ENCODE data around the gene METTL13. TPM values are rescaled to one million over a fixed set of nuclear protein-coding genes. Genes with fewer than 3 reads are reported as not detected.

METTL13 gene
- total RNA-seq, 1 donor from 2014 or later: 19.5 TPM

DNA sequence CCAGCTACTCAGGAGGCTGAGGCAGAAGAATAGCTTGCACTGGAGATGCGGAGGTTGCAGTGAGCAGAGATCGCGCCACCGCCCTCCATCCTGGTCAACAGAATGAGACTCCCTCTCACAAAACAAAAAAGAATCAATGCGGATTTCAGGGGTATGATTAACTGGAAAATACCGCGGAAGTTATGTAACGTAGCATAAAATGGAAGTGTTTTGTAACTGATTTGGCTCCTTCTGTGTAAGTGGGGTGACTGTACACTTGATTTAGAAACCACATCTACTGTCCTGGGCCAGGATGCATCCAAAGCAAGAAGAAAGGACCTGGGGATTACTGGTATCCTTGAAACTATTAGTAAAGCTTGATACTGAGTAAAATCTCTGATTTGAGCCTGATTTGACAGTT is 36.5 kb upstream of the METTL13 start:
- H3K27me3 Mint-ChIP-seq (ENCODE audit: insufficient read depth, low read depth): no peaks in the 10 kb centered on the region

DNA sequence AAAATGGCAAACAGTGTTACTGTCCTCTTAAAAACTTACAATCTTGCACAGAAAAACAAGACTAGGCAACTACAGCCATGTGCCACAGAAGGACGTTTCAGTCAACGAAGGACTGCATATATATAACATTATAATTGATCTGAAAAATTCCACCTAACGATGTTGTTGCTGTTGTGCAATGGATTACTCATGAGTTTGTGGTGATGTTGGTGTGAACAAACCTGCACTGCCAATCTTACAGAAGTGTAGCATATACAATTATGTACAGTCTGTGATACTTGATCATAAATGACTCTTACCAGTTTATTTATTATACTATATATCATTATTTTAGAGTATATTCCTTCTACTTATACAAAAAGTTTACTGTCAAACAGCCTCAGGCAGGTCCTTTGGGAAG is 32.8 kb upstream of the METTL13 start:
- TF ChIP-seq EZH2 (IDR thresholded peaks at IDR 0.05) (no peak), EZH2phosphoT487 (IDR thresholded peaks at IDR 0.05) (no peak)
- TF ChIP-seq, protein P1, sequence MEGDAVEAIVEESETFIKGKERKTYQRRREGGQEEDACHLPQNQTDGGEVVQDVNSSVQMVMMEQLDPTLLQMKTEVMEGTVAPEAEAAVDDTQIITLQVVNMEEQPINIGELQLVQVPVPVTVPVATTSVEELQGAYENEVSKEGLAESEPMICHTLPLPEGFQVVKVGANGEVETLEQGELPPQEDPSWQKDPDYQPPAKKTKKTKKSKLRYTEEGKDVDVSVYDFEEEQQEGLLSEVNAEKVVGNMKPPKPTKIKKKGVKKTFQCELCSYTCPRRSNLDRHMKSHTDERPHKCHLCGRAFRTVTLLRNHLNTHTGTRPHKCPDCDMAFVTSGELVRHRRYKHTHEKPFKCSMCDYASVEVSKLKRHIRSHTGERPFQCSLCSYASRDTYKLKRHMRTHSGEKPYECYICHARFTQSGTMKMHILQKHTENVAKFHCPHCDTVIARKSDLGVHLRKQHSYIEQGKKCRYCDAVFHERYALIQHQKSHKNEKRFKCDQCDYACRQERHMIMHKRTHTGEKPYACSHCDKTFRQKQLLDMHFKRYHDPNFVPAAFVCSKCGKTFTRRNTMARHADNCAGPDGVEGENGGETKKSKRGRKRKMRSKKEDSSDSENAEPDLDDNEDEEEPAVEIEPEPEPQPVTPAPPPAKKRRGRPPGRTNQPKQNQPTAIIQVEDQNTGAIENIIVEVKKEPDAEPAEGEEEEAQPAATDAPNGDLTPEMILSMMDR (IDR thresholded peaks at IDR 0.05): no peak
- Histone ChIP-seq H3K27me3 (no peaks in the 10 kb centered on the region), H4K20me1 (ENCODE audit: low read depth) (no peaks in the 10 kb centered on the region), H3K4me3 (no peak overlapping the region), H3K9ac (no peak overlapping the region), H3F3A (ENCODE audit: low read depth) (no peaks in the 10 kb centered on the region), H3K4me2 (no peak overlapping the region), H2AFZ (replicated peaks) (no peak overlapping the region), H3K36me3 (no peaks in the 10 kb centered on the region), H3K4me1 (peaks cover under 1% of the 10 kb centered on the region), H3K27ac (no peak overlapping the region), H3K9me3 (ENCODE audit: low read depth) (no peaks in the 10 kb centered on the region), H3K79me2 (ENCODE audit: low read depth) (no peaks in the 10 kb centered on the region)
- Mint-ChIP-seq H3K4me1 (peaks cover 4% of the 10 kb centered on the region), H3K27ac (no peak overlapping the region), H3K4me3 (no peak overlapping the region), H3K36me3 (no peaks in the 10 kb centered on the region), H3K9me3 (no peaks in the 10 kb centered on the region), H3K27me3 (ENCODE audit: insufficient read depth, low read depth) (no peaks in the 10 kb centered on the region)
- DNase-seq (ENCODE audit: low spot score): no peak

More for the DNA sequence above, 36.5 kb upstream of the METTL13 start:
- H3K4me2 ChIP-seq: no peak overlapping the region
- H3K4me3 ChIP-seq: no peak overlapping the region
- H4K20me1 ChIP-seq (ENCODE audit: low read depth): no peaks in the 10 kb centered on the region
- no peak overlapping the region for H3K4me3 Mint-ChIP-seq
- no peaks in the 10 kb centered on the region for H3K9me3 Mint-ChIP-seq
- no peaks in the 10 kb centered on the region for H3K27me3 ChIP-seq
- no peak overlapping the region for H2AFZ ChIP-seq (replicated peaks)
- H3K4me1 Mint-ChIP-seq: peaks cover 24% of the 10 kb centered on the region
- peaks cover 19% of the 10 kb centered on the region for H3K4me1 ChIP-seq
- H3F3A ChIP-seq (ENCODE audit: low read depth): peaks cover 18% of the 10 kb centered on the region
- no peak overlapping the region for H3K27ac Mint-ChIP-seq
- TF ChIP-seq EZH2 (IDR thresholded peaks at IDR 0.05) (no peak), EZH2phosphoT487 (IDR thresholded peaks at IDR 0.05) (no peak)
- TF ChIP-seq, protein P1 (IDR thresholded peaks at IDR 0.05): no peak
- peaks cover 3% of the 10 kb centered on the region for H3K79me2 ChIP-seq (ENCODE audit: low read depth)
- no peaks in the 10 kb centered on the region for H3K36me3 ChIP-seq
- no peak overlapping the region for H3K27ac ChIP-seq
- no peaks in the 10 kb centered on the region for H3K36me3 Mint-ChIP-seq
- DNase-seq (ENCODE audit: low spot score): no peak
- no peaks in the 10 kb centered on the region for H3K9me3 ChIP-seq (ENCODE audit: low read depth)
- H3K9ac ChIP-seq: no peak overlapping the region

DNA sequence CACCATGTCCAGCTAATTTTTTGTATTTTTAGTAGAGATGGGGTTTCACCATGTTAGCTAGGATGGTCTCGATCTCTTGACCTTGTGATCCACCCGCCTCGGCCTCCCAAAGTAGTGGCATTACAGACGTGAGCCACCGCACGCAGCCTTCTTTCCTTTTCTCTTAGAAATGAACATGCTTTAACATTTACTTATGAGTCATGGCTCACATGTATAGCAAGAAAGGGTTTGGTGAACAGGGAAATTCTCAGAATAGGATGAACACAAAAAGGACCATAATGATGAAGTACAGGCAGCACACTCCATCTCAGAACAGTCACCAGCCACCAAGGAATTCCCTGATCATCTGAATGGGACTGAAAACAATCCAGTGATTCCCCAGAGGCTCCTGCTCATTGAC is 30.2 kb upstream of the METTL13 start:
- Mint-ChIP-seq H3K27ac (peak overlapping the region; percentile 53), H3K36me3 (no peaks in the 10 kb centered on the region), H3K4me1 (no peaks in the 10 kb centered on the region), H3K9me3 (peaks cover 2% of the 10 kb centered on the region), H3K4me3 (no peak overlapping the region), H3K27me3 (ENCODE audit: insufficient read depth, low read depth) (peaks cover 2% of the 10 kb centered on the region)
- Histone ChIP-seq H3K27ac (no peak overlapping the region), H3K4me2 (no peak overlapping the region), H3K79me2 (ENCODE audit: low read depth) (no peaks in the 10 kb centered on the region), H3K4me3 (no peak overlapping the region), H3K36me3 (no peaks in the 10 kb centered on the region), H3K9me3 (ENCODE audit: low read depth) (no peaks in the 10 kb centered on the region), H4K20me1 (ENCODE audit: low read depth) (no peaks in the 10 kb centered on the region), H3F3A (ENCODE audit: low read depth) (no peaks in the 10 kb centered on the region), H2AFZ (replicated peaks) (peak overlapping the region; percentile 58), H3K9ac (no peak overlapping the region), H3K4me1 (no peaks in the 10 kb centered on the region), H3K27me3 (no peaks in the 10 kb centered on the region)
- DNase-seq (ENCODE audit: low spot score): no peak
- no peak for TF ChIP-seq EZH2 (IDR thresholded peaks at IDR 0.05)
- no peak for TF ChIP-seq EZH2phosphoT487 (IDR thresholded peaks at IDR 0.05)
- TF ChIP-seq, protein P1 (IDR thresholded peaks at IDR 0.05): no peak

Data from neural progenitor cell (in vitro differentiated cells).